Activated CD4-positive, alpha-beta T cell treated with anti-CD3 and anti-CD28 coated beads, Interleukin-2, amount 50 U/mL, for 24 hours (primary cell): ENCODE results near the gene ANKZF1.

Experiments used
- DNase-seq, 2 donors: peaks; one replicate each; pipeline ENCODE4 v3.0.0-alpha.2; 2020; ENCODE audit warnings: low read depth in 1 of 2, low spot score in 1 of 2

The ANKZF1 gene

GRCh38 chr2:219280651-219281050 lies 51.0 kb downstream of the ANKZF1 start:
- DNase-seq = no peak

- no peak for DNase-seq
Measured at GRCh38 chr2:219281588-219281987, 52.0 kb downstream of the ANKZF1 start.

DNA sequence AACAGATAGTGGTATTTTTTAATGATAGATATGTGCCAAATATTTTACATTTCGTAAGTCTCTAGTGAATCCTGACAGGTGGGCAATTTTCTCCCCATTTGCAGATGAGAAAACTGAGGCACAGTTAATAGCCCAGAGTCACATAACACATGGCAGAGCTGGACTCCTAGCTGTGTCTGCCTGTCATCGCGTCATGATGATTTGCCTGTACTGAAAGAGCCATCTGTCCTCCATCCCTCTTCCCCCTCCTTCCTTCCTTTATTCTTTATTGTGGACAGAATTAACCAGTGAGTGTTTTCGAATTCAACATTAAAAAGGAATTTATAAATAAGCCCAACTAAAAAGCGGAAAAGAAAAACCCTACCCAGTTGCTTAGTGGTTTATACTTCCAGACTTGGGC lies 52.8 kb downstream of the ANKZF1 start:
- DNase-seq = no peak

DNA sequence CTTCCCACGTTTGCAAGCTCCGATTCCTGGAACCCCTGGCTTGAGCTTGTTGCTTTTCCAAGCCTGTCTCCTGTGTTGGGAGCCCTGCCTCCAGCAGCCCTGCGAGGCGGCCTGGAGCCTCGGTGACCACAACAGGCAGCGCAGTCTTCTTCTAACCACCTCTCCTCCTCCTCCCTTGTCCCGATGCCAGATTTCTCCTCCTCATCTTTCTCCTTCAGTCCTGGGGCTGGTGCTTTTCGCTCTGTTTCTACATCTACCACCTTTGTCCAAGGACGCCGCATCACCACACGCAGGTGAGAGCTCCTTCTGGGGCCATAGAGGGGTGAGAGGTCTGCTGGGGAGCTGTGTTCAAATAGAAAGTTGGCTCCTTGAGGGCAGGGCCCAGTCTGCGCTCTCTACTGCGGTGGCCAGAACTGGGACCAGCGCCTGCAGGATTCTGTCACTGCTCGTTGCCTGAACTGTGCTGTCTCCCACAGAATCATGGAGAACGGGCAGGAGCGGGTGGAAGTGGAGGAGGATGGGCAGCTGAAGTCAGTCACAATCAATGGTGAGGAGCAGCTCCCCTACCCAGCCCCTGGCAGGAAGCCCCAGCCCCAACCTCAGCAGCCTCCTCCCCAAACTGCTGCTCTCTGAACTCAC lies 53.5 kb downstream of the ANKZF1 start:
- no peak for DNase-seq

DNA sequence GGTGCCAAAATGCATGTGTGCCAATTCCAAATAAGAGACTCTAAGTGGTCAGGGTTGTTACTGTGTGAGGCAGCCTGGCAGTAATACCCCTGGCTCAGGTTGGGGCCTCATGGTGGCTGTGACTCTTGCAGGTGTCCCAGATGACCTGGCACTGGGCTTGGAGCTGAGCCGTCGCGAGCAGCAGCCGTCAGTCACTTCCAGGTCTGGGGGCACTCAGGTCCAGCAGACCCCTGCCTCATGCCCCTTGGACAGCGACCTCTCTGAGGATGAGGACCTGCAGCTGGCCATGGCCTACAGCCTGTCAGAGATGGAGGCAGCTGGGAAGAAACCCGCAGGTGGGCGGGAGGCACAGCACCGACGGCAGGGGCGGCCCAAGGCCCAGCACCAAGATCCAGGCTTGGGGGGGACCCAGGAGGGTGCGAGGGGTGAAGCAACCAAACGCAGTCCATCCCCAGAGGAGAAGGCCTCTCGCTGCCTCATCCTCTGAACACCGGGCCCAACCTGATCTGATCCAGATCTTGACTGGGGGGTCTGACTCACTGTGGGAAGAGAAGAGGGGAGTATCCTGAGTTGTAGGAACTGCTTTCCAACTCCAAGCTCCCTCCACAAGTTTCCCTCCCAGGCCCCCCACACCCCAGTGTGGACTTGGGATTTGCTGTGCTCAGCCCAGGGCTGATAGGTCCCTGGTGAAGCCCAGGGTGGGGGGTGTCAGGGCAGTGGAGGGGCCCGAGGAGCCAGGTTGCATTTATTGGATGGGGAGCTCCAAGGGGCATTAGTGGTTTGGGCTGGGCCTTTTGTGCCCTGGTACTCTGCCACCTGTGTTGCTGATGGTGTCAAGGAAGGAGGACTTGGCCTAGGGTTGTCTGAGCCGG lies 55.1 kb downstream of the ANKZF1 start:
- DNase-seq = no peak

- no peak for DNase-seq
Measured at GRCh38 chr2:219285373-219285735, 55.7 kb downstream of the ANKZF1 start.

GRCh38 chr2:219285894-219286425 lies 56.4 kb downstream of the ANKZF1 start:
- DNase-seq = no peak
